ENCODE measurements around the gene ADAMTS3. TPM values are rescaled to one million over a fixed set of nuclear protein-coding genes. Genes with fewer than 3 reads are reported as not detected.

Gene ADAMTS3
- total and polyA plus RNA-seq, 8 donors: 0.13 to 6.8 (median 0.24) TPM; not detected in 2

DNA sequence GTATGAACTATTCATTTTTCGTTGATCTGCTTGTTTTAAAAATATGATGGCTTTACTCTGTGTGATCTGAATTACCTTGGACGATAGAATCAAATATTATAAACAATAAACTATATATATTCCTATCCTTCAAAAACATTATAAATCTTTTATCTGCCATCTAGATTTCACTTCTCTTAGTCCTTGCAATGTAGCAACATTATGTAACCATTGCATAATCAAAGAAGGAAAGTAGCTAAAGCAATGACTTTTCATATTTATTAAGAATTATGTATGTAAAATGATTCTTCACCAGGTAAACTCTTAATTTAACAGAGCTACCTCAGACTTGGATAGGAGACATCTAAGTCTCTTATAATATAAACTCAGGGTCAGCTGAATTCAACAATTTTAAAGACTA is 210.5 kb downstream of the ADAMTS3 start:
- intact Hi-C loops (cut with DNase I; ENCODE audit: low total_unique reads): no loop called here
- 56 to 78% (median 70%) methylated on average over 2 of the region's 2 CpGs for WGBS, 5 donors

GRCh38 chr4:72357908-72358307 is 211.1 kb downstream of the ADAMTS3 start:
- 28 to 60% (median 47%) methylated on average over 1 of the region's 1 CpG for whole genome bisulfite sequencing, 5 donors

More for the DNA sequence above, 210.5 kb downstream of the ADAMTS3 start:
- Histone ChIP-seq H3K36me3 (no peaks in the 10 kb centered on the region), H3K4me3 (no peak overlapping the region), H3K4me1 (no peaks in the 10 kb centered on the region), H3K27me3 (no peaks in the 10 kb centered on the region), H3K9me3 (no peaks in the 10 kb centered on the region), H3K27ac (no peak overlapping the region)
- TF ChIP-seq POLR2A (IDR thresholded peaks at IDR 0.05) (no peak), CTCF (IDR thresholded peaks at IDR 0.05) (no peak)
- no peak for DNase-seq

DNA sequence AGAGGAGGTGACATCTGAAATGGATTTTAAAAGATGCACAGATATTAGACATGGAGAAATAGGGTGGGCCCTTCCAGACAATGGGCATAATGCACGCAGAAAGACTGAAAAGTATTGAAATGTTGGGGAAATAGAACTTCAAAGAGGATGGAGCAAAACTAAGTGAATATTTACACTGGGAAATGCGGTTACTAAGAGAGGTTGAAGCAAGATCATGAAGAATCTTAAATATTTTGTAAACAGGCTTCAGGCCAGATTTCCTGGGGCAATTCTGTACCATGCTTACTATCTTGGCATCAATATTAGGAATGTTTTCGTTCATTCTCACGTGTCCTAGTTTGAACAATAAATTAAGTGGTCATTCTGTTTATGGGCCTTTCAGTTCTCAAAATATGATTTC is 216.3 kb downstream of the ADAMTS3 start:
- no peaks in the 10 kb centered on the region for H3K27me3 ChIP-seq
- H3K4me1 ChIP-seq: peaks cover 0 to 14% (median 0%) of the 10 kb centered on the region in 4 donors
- intact Hi-C loops (cut with DNase I; ENCODE audit: low total_unique reads): no loop called here
- no peaks in the 10 kb centered on the region for H3K36me3 ChIP-seq
- H3K9me3 ChIP-seq: no peaks in the 10 kb centered on the region
- H3K4me3 ChIP-seq: no peak overlapping the region
- 40 to 61% (median 54%) methylated on average over 4 of the region's 4 CpGs for WGBS, 5 donors
- TF ChIP-seq EP300 (IDR thresholded peaks at IDR 0.05) (no peak), POLR2AphosphoS5 (IDR thresholded peaks at IDR 0.05) (no peak), POLR2A (IDR thresholded peaks at IDR 0.05) (no peak), CTCF (IDR thresholded peaks at IDR 0.05) (no peak)
- H3K27ac ChIP-seq: no peak overlapping the region
- DNase-seq: peak in 1 of 2 donors; percentile 4

More at GRCh38 chr4:72357908-72358307, 211.1 kb downstream of the ADAMTS3 start:
- Histone ChIP-seq H3K27me3 (no peaks in the 10 kb centered on the region), H3K4me3 (no peak overlapping the region), H3K9me3 (no peaks in the 10 kb centered on the region), H3K36me3 (no peaks in the 10 kb centered on the region), H3K4me1 (no peaks in the 10 kb centered on the region), H3K27ac (no peak overlapping the region)
- no peak for TF ChIP-seq CTCF (IDR thresholded peaks at IDR 0.05)
- no peak for TF ChIP-seq POLR2AphosphoS5 (IDR thresholded peaks at IDR 0.05)
- no peak for TF ChIP-seq POLR2A (IDR thresholded peaks at IDR 0.05)
- TF ChIP-seq EP300 (IDR thresholded peaks at IDR 0.05): no peak
- intact Hi-C loops (cut with DNase I; ENCODE audit: low total_unique reads): no loop called here
- DNase-seq: peak in 1 of 2 donors; percentile 6

DNA sequence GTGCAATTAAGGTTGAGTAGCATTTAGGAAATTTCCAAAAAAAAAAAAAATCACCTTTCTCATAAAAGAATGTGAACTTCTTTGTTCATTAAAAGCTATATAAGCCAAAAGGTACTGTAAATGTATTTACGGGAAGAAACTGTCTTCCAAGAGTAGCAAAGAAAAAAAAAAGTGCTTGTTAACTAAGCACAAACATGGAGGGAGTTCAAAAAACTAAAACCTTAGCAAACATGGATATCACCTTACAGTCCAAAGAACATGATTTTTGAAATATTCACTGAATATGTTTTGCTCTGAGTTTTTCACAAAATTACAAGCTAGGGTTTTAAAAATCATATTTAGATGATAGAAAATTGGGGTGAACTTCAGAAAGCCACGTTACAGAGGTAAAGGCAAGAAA is 217.5 kb downstream of the ADAMTS3 start:
- no peaks in the 10 kb centered on the region for H3K36me3 ChIP-seq
- H3K9me3 ChIP-seq: no peaks in the 10 kb centered on the region
- TF ChIP-seq CTCF (IDR thresholded peaks at IDR 0.05) (no peak), POLR2A (IDR thresholded peaks at IDR 0.05) (no peak), EP300 (IDR thresholded peaks at IDR 0.05) (no peak), POLR2AphosphoS5 (IDR thresholded peaks at IDR 0.05) (no peak)
- peaks cover 0 to 14% (median 0%) of the 10 kb centered on the region in 4 donors for H3K4me1 ChIP-seq
- WGBS, 5 donors: 28 to 52% (median 48%) methylated on average over 2 of the region's 2 CpGs
- no peak overlapping the region for H3K4me3 ChIP-seq
- H3K27ac ChIP-seq: no peak overlapping the region
- intact Hi-C loops (cut with DNase I; ENCODE audit: low total_unique reads): no loop called here
- H3K27me3 ChIP-seq: no peaks in the 10 kb centered on the region
- DNase-seq: no peak

All from stomach (tissue), 9 donors.